Neural cell (in vitro differentiated cells): ENCODE data around the gene CCDC82. TPM values are rescaled to one million over a fixed set of nuclear protein-coding genes. Genes with fewer than 3 reads are reported as not detected.

Experiments
- H2AFZ ChIP-seq: fragments of 200-600, 300-800 bp; sonication (generic), shearing (Covaris generic); 2 replicates; pipeline ENCODE4 v1.6.0; 2014; ENCODE audit warnings: low read depth, mild to moderate bottlenecking, antibody characterized with exemption, low read length, moderate library complexity
- H3F3A ChIP-seq: fragments of 200-600 bp; shearing (Covaris generic); 2 replicates; pipeline ENCODE4 v1.6.1; 2016; ENCODE audit warnings: mild to moderate bottlenecking, moderate library complexity, mixed read lengths, antibody characterized with exemption, low read length; ENCODE audit not compliant: insufficient read depth, poor library complexity, severe bottlenecking
- H3K27ac ChIP-seq: fragments of 200-600, 300-800 bp; sonication (generic), shearing (Covaris generic); 2 replicates; pipeline ENCODE4 v1.5.1; 2014; ENCODE audit warnings: mild to moderate bottlenecking, low read length, moderate library complexity
- H3K27me3 ChIP-seq: fragments of 300-800, 200-600 bp; sonication (generic), shearing (Covaris generic); 2 replicates; pipeline ENCODE4 v1.6.0; 2014; ENCODE audit warnings: mild to moderate bottlenecking, low read depth, low read length, moderate library complexity; ENCODE audit not compliant: insufficient read depth
- H3K36me3 ChIP-seq: fragments of 300-800, 200-600 bp; sonication (generic), shearing (Covaris generic); 2 replicates; pipeline ENCODE4 v1.5.1; 2014; ENCODE audit warnings: mild to moderate bottlenecking, antibody characterized with exemption, low read length, moderate library complexity; ENCODE audit not compliant: insufficient read depth
- H3K4me2 ChIP-seq: fragments of 300-800, 200-600 bp; sonication (generic), shearing (Covaris generic); 2 replicates; pipeline ENCODE4 v1.6.0; 2014; ENCODE audit warnings: mild to moderate bottlenecking, low read length
- H3K4me3 ChIP-seq: fragments of 300-800, 200-600 bp; sonication (generic), shearing (Covaris generic); 2 replicates; pipeline ENCODE4 v1.5.1; 2014; ENCODE audit warnings: mild to moderate bottlenecking, low read length, moderate library complexity
- H3K79me2 ChIP-seq: fragments of 200-600 bp; shearing (Covaris generic); replicated peaks from 2 replicates; pipeline ENCODE4 v1.6.0; 2014; ENCODE audit warnings: mild to moderate bottlenecking, low read length, moderate library complexity; ENCODE audit not compliant: insufficient read depth
- H3K9ac ChIP-seq: fragments of 300-800, 200-600 bp; sonication (generic), shearing (Covaris generic); 2 replicates; pipeline ENCODE4 v1.6.1; 2016; ENCODE audit warnings: mild to moderate bottlenecking, low read length, mixed read lengths
- H3K9me2 ChIP-seq: fragments of 200-600 bp; shearing (Covaris generic); 2 replicates; pipeline ENCODE4 v1.6.1; 2016; ENCODE audit warnings: mild to moderate bottlenecking, low read length, mixed read lengths; ENCODE audit not compliant: insufficient read depth
- H3K9me3 ChIP-seq: fragments of 200-600, 300-800 bp; sonication (generic), shearing (Covaris generic); 2 replicates; pipeline ENCODE4 v1.6.1; 2016; ENCODE audit warnings: mild to moderate bottlenecking, mixed run types, low read length, moderate library complexity, mixed read lengths
- H4K20me1 ChIP-seq: fragments of 200-600 bp; shearing (Covaris generic); 2 replicates; pipeline ENCODE4 v1.6.1; 2016; ENCODE audit warnings: mild to moderate bottlenecking, mixed run types; ENCODE audit not compliant: insufficient read depth
- CTCF ChIP-seq: fragments of 450-650 bp; IDR thresholded peaks from 2 replicates; pipeline ENCODE4 v1.5.1; 2014; ENCODE audit warnings: antibody characterized with exemption, mild to moderate bottlenecking, moderate library complexity; ENCODE audit not compliant: poor library complexity, severe bottlenecking
- EP300 ChIP-seq: fragments of 450-650 bp; conservative IDR thresholded peaks from 2 replicates; pipeline ENCODE4 v1.6.1; 2014; ENCODE audit warnings: antibody characterized with exemption, mild to moderate bottlenecking, moderate library complexity; ENCODE audit not compliant: poor library complexity, severe bottlenecking
- EZH2 ChIP-seq: fragments of 200-600, 300-800 bp; shearing (Covaris generic), sonication (generic); IDR thresholded peaks from 2 replicates; pipeline ENCODE4 v1.6.1; 2014; ENCODE audit warnings: antibody characterized with exemption, low read length, borderline replicate concordance, mild to moderate bottlenecking; ENCODE audit not compliant: insufficient read depth, poor library complexity, severe bottlenecking
- MXI1 ChIP-seq: fragments of 450-650 bp; conservative IDR thresholded peaks from 2 replicates; pipeline ENCODE4 v1.6.1; 2014; ENCODE audit warnings: antibody characterized with exemption, mild to moderate bottlenecking; ENCODE audit not compliant: poor library complexity, severe bottlenecking
- POLR2AphosphoS5 ChIP-seq: IDR thresholded peaks from 2 replicates; pipeline ENCODE4 v1.6.1; 2012
- RAD21 ChIP-seq: fragments of 450-650 bp; conservative IDR thresholded peaks from 2 replicates; pipeline ENCODE4 v1.6.1; 2014; ENCODE audit warnings: antibody characterized with exemption, mild to moderate bottlenecking, moderate library complexity
- REST ChIP-seq: IDR thresholded peaks from 2 replicates; pipeline ENCODE4 v1.6.1; 2012; ENCODE audit warnings: borderline replicate concordance
- SMC3 ChIP-seq: fragments of 450-650 bp; conservative IDR thresholded peaks from 2 replicates; pipeline ENCODE4 v1.6.1; 2014; ENCODE audit warnings: antibody characterized with exemption, mild to moderate bottlenecking, moderate library complexity; ENCODE audit not compliant: poor library complexity
- TAF1 ChIP-seq: IDR thresholded peaks from 2 replicates; pipeline ENCODE4 v1.6.1; 2012; ENCODE audit warnings: low read depth
- polyA plus RNA-seq: library from polyadenylated mRNA; depleted of rRNA; stranded (reverse); fragments of >200 nt; gene quantifications from 2 replicates; pipeline ENCODE4 v1.2.3, GENCODE V29; 2014

The CCDC82 gene
- polyA plus RNA-seq, 1 donor from 2014 or later = 238 TPM

- Histone ChIP-seq H3F3A (no peaks in the 10 kb centered on the region), H3K9ac (no peak overlapping the region), H3K9me3 (no peaks in the 10 kb centered on the region), H3K79me2 (no peaks in the 10 kb centered on the region), H3K27ac (no peak overlapping the region), H3K4me2 (no peak overlapping the region), H3K36me3 (no peaks in the 10 kb centered on the region), H4K20me1 (no peaks in the 10 kb centered on the region), H3K4me3 (no peak overlapping the region), H2AFZ (no peak overlapping the region), H3K9me2 (no peaks in the 10 kb centered on the region), H3K27me3 (no peaks in the 10 kb centered on the region)
- no peak for TF ChIP-seq MXI1
Observed at GRCh38 chr11:96314326-96315020, 75.2 kb downstream of the CCDC82 start.

GRCh38 chr11:96313163-96313562, 76.5 kb downstream of the CCDC82 start:
- no peaks in the 10 kb centered on the region for H3K36me3 ChIP-seq
- no peaks in the 10 kb centered on the region for H3K27me3 ChIP-seq
- H3K9ac ChIP-seq = no peak overlapping the region
- TF ChIP-seq RAD21 = no peak
- no peak for TF ChIP-seq CTCF
- TF ChIP-seq SMC3 = no peak
- TF ChIP-seq TAF1 = no peak
- no peak for TF ChIP-seq MXI1
- no peak for TF ChIP-seq EZH2
- no peak for TF ChIP-seq POLR2AphosphoS5
- no peak for TF ChIP-seq REST
- TF ChIP-seq EP300 = no peak
- no peak overlapping the region for H3K4me3 ChIP-seq
- no peaks in the 10 kb centered on the region for H3K79me2 ChIP-seq
- H3K9me2 ChIP-seq = no peaks in the 10 kb centered on the region
- no peak overlapping the region for H2AFZ ChIP-seq
- no peaks in the 10 kb centered on the region for H3F3A ChIP-seq
- H3K4me2 ChIP-seq = no peak overlapping the region
- H3K9me3 ChIP-seq = no peaks in the 10 kb centered on the region
- H3K27ac ChIP-seq = no peak overlapping the region
- H4K20me1 ChIP-seq = no peaks in the 10 kb centered on the region
